HL-60 (cell line): ENCODE measurements around the gene MYOZ3.

Experiments used
- DNase-seq, 2 experiments: peaks; one replicate each; pipeline ENCODE4 v3.0.0-alpha.2; 2010 to 2020; ENCODE audit warnings: low read depth in 1 of 2, low spot score in 1 of 2
- H3K27ac ChIP-seq: fragments of 250-450 bp; sonication (Bioruptor Pico); replicated peaks from 2 replicates; pipeline ENCODE4 v1.5.1; 2020; ENCODE audit warnings: mild to moderate bottlenecking, moderate library complexity
- H3K27me3 ChIP-seq: fragments of 250-450 bp; sonication (Bioruptor Pico); 2 replicates; pipeline ENCODE4 v1.5.1; 2021; ENCODE audit warnings: mild to moderate bottlenecking, moderate library complexity; ENCODE audit not compliant: insufficient read depth, poor library complexity, severe bottlenecking
- H3K4me3 ChIP-seq: replicated peaks from 2 replicates; pipeline ENCODE4 v1.5.1; 2011; ENCODE audit warnings: mild to moderate bottlenecking, control low read depth, low read length; ENCODE audit not compliant: insufficient read depth
- CTCF ChIP-seq: IDR thresholded peaks from one replicate; pipeline ENCODE4 v1.5.1; 2011; ENCODE audit warnings: low read length, control low read depth, inconsistent platforms; ENCODE audit not compliant: insufficient read depth
- GABPA ChIP-seq: IDR thresholded peaks from 2 replicates; pipeline ENCODE4 v1.6.1; 2012; ENCODE audit warnings: low read depth
- POLR2AphosphoS5 ChIP-seq: IDR thresholded peaks from 2 replicates; pipeline ENCODE4 v1.6.1; 2012; ENCODE audit warnings: low read depth
- SPI1 ChIP-seq: IDR thresholded peaks from 2 replicates; pipeline ENCODE4 v1.6.1; 2012; ENCODE audit warnings: low read depth, mild to moderate bottlenecking, borderline replicate concordance
- TF ChIP-seq, protein P1 (sequence below): IDR thresholded peaks from 2 replicates; pipeline ENCODE4 v1.6.1; 2012; ENCODE audit warnings: low read depth; ENCODE audit not compliant: insufficient replicate concordance

Gene MYOZ3

DNA sequence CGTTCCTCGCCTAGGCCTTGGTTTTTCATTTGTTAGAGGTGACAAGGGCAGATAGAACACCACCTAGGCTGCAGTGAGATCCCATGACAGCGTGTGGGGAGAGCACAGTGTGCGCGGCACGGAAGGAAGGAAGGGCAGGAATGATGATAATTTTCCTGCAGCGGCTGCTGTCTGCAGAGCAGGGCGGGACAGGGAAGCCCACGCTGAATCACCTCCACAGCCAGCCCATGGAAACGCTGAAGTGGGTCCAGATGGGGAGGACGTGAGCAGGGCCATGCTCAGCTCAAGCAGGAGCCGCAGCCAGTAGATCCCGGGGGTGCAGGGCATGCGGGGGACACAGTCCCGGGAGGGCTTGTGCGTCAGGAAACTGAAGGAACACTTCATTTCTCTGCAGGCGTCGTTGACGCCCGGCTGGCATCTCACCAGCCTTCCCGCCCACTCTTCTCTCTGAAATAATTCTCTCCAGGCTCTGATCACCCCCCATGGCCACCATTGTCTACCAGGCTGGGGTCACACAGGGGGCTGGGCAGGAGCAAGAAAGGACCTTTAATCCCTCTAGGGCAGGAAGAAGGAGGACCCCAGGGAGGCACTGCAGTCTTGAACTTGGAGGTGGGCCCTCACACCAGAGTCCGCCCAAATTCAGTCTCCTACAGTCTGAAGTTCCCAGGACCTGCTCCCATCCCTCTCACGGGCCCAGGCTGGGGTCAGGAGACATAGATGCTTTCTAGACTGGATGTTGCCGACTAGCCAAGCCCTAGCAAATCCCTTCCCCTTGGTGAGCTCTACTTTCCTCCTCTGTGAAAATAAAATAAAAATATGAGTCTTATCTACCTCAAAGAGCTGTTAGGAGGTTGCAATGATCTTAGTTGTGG, 41.5 kb upstream of the MYOZ3 start:
- H3K4me3 ChIP-seq: no peak overlapping the region
- DNase-seq: no peak
- TF ChIP-seq CTCF: no peak
- peaks cover 9% of the 10 kb centered on the region for H3K27me3 ChIP-seq
- H3K27ac ChIP-seq: no peak overlapping the region

GRCh38 chr5:150621301-150621700, 39.8 kb upstream of the MYOZ3 start:
- no peak for DNase-seq
- no peak overlapping the region for H3K4me3 ChIP-seq
- TF ChIP-seq CTCF: no peak
- TF ChIP-seq POLR2AphosphoS5: no peak
- TF ChIP-seq, protein P1, sequence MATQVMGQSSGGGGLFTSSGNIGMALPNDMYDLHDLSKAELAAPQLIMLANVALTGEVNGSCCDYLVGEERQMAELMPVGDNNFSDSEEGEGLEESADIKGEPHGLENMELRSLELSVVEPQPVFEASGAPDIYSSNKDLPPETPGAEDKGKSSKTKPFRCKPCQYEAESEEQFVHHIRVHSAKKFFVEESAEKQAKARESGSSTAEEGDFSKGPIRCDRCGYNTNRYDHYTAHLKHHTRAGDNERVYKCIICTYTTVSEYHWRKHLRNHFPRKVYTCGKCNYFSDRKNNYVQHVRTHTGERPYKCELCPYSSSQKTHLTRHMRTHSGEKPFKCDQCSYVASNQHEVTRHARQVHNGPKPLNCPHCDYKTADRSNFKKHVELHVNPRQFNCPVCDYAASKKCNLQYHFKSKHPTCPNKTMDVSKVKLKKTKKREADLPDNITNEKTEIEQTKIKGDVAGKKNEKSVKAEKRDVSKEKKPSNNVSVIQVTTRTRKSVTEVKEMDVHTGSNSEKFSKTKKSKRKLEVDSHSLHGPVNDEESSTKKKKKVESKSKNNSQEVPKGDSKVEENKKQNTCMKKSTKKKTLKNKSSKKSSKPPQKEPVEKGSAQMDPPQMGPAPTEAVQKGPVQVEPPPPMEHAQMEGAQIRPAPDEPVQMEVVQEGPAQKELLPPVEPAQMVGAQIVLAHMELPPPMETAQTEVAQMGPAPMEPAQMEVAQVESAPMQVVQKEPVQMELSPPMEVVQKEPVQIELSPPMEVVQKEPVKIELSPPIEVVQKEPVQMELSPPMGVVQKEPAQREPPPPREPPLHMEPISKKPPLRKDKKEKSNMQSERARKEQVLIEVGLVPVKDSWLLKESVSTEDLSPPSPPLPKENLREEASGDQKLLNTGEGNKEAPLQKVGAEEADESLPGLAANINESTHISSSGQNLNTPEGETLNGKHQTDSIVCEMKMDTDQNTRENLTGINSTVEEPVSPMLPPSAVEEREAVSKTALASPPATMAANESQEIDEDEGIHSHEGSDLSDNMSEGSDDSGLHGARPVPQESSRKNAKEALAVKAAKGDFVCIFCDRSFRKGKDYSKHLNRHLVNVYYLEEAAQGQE: no peak
- no peak for TF ChIP-seq GABPA
- TF ChIP-seq SPI1: no peak
- peaks cover 18% of the 10 kb centered on the region for H3K27me3 ChIP-seq
- no peak overlapping the region for H3K27ac ChIP-seq

- H3K27ac ChIP-seq: no peak overlapping the region
- DNase-seq: no peak
- no peak overlapping the region for H3K4me3 ChIP-seq
- H3K27me3 ChIP-seq: peaks cover 15% of the 10 kb centered on the region
- TF ChIP-seq GABPA (no peak), POLR2AphosphoS5 (no peak), SPI1 (no peak), CTCF (no peak)
- TF ChIP-seq, protein P1: no peak
Measured at GRCh38 chr5:150622157-150622556, 38.9 kb upstream of the MYOZ3 start.
